Measurements from ENCODE around the gene TBC1D5.

The TBC1D5 gene

DNA sequence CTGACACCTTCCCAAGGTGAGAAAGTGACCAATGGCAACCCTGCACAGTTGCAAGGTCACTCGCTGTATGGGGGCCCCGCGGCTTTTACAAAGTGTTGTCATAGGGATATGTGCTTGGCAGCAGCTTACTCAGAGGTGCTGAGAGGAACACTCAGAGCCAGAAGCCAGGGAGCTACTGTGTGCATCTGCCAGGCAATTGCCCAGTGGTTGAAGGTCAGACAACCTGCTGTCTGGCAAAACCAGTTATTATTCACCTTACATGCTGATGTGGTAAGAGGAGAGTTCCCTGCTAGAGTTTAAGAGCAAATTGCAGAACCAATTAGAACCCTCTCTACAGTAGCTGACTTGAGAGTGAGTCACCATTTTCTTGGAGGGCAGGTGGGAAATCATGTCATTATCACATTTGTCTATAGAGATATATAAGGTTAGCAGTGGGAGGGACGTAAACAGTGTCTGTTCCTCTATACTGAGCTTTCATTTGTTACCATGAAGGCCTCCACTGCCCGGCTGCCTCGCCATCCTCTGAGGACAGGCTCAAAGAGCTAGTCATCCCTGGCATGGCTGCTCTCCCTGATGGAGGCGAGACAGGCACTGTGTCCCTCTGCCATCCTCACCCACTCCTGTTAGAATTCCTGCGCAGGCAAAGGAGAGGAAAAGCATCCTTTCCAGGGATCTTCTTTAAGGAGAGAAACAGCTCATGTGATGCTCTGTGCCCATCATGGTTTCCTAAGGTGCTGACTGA lies 583.3 kb downstream of the TBC1D5 start:
- DNase-seq (ENCODE audit: low read depth, low spot score): peak; percentile 11
- TF ChIP-seq, protein P1, sequence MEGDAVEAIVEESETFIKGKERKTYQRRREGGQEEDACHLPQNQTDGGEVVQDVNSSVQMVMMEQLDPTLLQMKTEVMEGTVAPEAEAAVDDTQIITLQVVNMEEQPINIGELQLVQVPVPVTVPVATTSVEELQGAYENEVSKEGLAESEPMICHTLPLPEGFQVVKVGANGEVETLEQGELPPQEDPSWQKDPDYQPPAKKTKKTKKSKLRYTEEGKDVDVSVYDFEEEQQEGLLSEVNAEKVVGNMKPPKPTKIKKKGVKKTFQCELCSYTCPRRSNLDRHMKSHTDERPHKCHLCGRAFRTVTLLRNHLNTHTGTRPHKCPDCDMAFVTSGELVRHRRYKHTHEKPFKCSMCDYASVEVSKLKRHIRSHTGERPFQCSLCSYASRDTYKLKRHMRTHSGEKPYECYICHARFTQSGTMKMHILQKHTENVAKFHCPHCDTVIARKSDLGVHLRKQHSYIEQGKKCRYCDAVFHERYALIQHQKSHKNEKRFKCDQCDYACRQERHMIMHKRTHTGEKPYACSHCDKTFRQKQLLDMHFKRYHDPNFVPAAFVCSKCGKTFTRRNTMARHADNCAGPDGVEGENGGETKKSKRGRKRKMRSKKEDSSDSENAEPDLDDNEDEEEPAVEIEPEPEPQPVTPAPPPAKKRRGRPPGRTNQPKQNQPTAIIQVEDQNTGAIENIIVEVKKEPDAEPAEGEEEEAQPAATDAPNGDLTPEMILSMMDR (IDR thresholded peaks at IDR 0.05; ENCODE audit: low read depth, low read length): no peak
- H3K4me3 ChIP-seq (ENCODE audit: low read depth, low read length): no peak overlapping the region
- in situ Hi-C loops (cut with HindIII; ENCODE audit: low sequenced_read_pairs): no loop called here

DNA sequence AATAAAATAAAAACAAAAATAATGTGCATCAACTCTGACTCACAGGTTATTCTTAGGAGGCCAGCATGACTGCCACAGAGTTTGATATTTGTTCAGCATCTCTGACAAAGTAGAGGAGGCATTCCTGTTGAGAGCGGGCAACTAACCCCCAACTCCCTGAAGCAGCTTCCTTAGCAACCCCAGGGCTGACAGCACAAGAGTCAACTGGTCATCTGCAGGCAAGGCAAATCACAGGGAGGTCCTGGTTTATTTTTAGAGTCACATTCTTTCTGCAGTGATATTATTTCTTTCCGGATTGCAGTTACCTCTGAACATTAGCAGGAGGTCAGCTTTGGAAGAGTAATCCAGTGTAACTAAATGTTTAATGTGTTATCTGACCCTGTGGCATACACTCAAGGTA lies 584.7 kb downstream of the TBC1D5 start:
- DNase-seq (ENCODE audit: low read depth, low spot score): peak; percentile 70
- TF ChIP-seq, protein P1 (IDR thresholded peaks at IDR 0.05; ENCODE audit: low read depth, low read length): no peak
- H3K4me3 ChIP-seq (ENCODE audit: low read depth, low read length): no peak overlapping the region
- in situ Hi-C loops (cut with HindIII; ENCODE audit: low sequenced_read_pairs): no loop called here

DNA sequence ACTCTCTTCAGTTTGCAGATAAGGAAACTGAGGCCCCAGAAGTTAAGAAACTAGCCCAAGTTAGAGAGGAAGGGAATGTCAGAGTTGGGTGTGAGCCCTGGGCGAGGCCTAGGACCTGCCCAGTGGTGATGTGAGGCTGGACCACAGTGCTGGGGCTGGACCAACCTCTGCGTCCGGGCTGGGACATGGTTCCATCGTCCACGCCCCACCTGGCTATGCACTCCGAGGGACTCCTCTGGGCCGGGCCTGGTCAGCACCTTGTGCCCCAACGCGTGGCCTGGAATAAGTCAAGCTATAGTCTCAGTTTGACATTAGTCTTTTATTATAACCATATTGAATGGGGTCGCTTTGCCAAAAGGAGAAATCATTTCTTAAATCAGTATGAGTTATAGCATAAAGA lies 585.6 kb downstream of the TBC1D5 start:
- no peak overlapping the region for H3K4me3 ChIP-seq (ENCODE audit: low read depth, low read length)
- TF ChIP-seq, protein P1 (IDR thresholded peaks at IDR 0.05; ENCODE audit: low read depth, low read length): no peak
- in situ Hi-C loops (cut with HindIII; ENCODE audit: low sequenced_read_pairs): no loop called here
- DNase-seq (ENCODE audit: low read depth, low spot score): no peak

DNA sequence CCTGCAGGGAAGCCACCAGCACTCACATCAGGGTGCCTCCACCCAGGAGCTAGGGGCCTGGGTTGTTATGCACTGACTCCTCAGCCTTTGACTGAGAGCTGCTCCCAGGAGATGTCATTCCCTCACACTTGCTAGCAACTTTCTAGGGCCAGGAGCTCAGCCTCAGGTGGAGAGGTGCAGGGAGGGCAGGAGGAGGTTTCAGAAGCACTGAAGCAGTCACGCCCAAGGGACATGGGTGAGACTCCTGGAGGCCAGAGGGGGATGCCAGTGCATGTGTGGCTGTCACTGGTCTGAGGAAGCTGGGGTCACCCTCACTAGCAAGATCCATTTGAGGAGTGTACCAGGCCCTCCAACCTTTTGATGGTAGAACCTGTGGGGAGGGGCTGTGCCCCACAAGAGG lies 586.5 kb downstream of the TBC1D5 start:
- no peak overlapping the region for H3K4me3 ChIP-seq (ENCODE audit: low read depth, low read length)
- in situ Hi-C loops (cut with HindIII; ENCODE audit: low sequenced_read_pairs): no loop called here
- no peak for DNase-seq (ENCODE audit: low read depth, low spot score)
- TF ChIP-seq, protein P1 (IDR thresholded peaks at IDR 0.05; ENCODE audit: low read depth, low read length): no peak

DNA sequence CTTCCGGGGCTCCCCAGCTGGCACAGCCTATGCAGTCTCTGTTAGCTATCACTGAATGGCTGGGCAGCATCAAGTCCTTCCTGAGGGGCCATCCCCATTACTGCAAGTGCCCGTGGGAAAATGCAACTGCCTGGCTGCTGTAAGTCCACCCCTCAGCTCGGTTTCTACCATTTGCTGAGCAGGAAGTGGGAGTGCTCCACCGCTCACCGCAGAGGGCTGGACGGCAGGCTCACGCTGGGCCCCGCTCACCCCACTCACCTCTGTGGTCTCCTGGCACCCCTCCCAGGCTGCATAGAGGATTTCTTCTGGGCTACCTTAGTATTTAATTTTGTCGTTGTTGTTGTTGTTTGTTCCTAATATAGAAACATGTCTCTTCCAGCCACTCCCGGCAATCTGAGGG lies 587.5 kb downstream of the TBC1D5 start:
- DNase-seq (ENCODE audit: low read depth, low spot score): no peak
- TF ChIP-seq, protein P1 (IDR thresholded peaks at IDR 0.05; ENCODE audit: low read depth, low read length): no peak
- in situ Hi-C loops (cut with HindIII; ENCODE audit: low sequenced_read_pairs): no loop called here
- H3K4me3 ChIP-seq (ENCODE audit: low read depth, low read length): no peak overlapping the region

DNA sequence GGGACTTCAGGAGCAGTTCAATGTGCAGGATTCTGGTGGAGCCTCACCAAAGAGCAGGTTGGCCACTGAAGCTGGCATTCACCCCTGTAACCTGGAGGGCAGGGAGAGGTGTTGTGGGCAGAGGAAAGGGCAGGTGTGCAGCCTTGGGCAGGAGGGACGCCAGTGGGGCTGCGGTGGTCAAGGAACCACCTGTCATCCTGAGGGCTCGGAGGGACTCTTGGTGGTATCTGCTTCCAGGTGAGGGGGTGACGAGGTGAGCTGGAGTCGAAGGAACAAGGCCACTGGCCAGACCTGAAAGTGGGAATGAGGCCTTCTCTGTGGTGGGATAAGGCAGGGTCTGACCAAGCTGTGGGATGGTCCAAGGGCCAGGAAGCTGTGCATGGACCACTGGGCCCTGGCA lies 588.2 kb downstream of the TBC1D5 start:
- in situ Hi-C loops (cut with HindIII; ENCODE audit: low sequenced_read_pairs): no loop called here
- TF ChIP-seq, protein P1 (IDR thresholded peaks at IDR 0.05; ENCODE audit: low read depth, low read length): no peak
- no peak for DNase-seq (ENCODE audit: low read depth, low spot score)
- H3K4me3 ChIP-seq (ENCODE audit: low read depth, low read length): no peak overlapping the region
